HG02884 (cell line): ENCODE results near the gene IREB2.
"Not testable (repeated sequence)": the region's sequence is repeated elsewhere in the genome, so short reads cannot be mapped to it uniquely, and the experiment has no call there.

Experiments used
- ATAC-seq: cut with Tn5 transposase; IDR thresholded peaks from one replicate; pipeline ENCODE4 v1.9.1; 2021; ENCODE audit warnings: mild to moderate bottlenecking, moderate library complexity; ENCODE audit not compliant: unreplicated experiment

IREB2 gene

GRCh38 chr15:78431955-78432354, 6.1 kb upstream of the IREB2 start:
- no peak for ATAC-seq

GRCh38 chr15:78432664-78433063, 5.4 kb upstream of the IREB2 start:
- no peak for ATAC-seq

- no peak for ATAC-seq
These were observed 3.9 kb upstream of the IREB2 start for GRCh38 chr15:78434134-78434533.

GRCh38 chr15:78434711-78435110, 3.3 kb upstream of the IREB2 start:
- ATAC-seq, result not testable (repeated sequence)

GRCh38 chr15:78437107-78437761, 782 bp upstream of the IREB2 start:
- ATAC-seq, result no peak

- ATAC-seq, result no peak
These were observed 736 bp downstream of the IREB2 start for GRCh38 chr15:78438619-78439285.

- no peak for ATAC-seq
These were observed 2.7 kb downstream of the IREB2 start for GRCh38 chr15:78440375-78441373.

- ATAC-seq, result no peak
These were observed 6.2 kb downstream of the IREB2 start for GRCh38 chr15:78444255-78444654.

- ATAC-seq, result no peak
These were observed 7.9 kb downstream of the IREB2 start for GRCh38 chr15:78445875-78446274.

- no peak for ATAC-seq
These were observed 8.5 kb downstream of the IREB2 start for GRCh38 chr15:78446551-78446950.

- ATAC-seq, result no peak
These were observed 10.6 kb downstream of the IREB2 start for GRCh38 chr15:78448441-78449219.

- ATAC-seq, result no peak
These were observed 11.4 kb downstream of the IREB2 start for GRCh38 chr15:78449220-78449999.

GRCh38 chr15:78450285-78450858, 12.4 kb downstream of the IREB2 start:
- no peak for ATAC-seq

GRCh38 chr15:78452485-78452884, 14.5 kb downstream of the IREB2 start:
- no peak for ATAC-seq

GRCh38 chr15:78453447-78453846, 15.4 kb downstream of the IREB2 start:
- ATAC-seq, result no peak

GRCh38 chr15:78454992-78455391, 17.0 kb downstream of the IREB2 start:
- ATAC-seq, result no peak

GRCh38 chr15:78455749-78456148, 17.7 kb downstream of the IREB2 start:
- ATAC-seq, result no peak

GRCh38 chr15:78456426-78456825, 18.4 kb downstream of the IREB2 start:
- no peak for ATAC-seq

- ATAC-seq, result no peak
These were observed 19.1 kb downstream of the IREB2 start for GRCh38 chr15:78457101-78457500.

- no peak for ATAC-seq
These were observed 22.7 kb downstream of the IREB2 start for GRCh38 chr15:78460737-78461136.
